ENCODE measurements around the gene KRTAP4-8.
"Not testable (repeated sequence)": the region's sequence is repeated elsewhere in the genome, so short reads cannot be mapped to it uniquely, and the experiment has no call there.

Gene KRTAP4-8

DNA sequence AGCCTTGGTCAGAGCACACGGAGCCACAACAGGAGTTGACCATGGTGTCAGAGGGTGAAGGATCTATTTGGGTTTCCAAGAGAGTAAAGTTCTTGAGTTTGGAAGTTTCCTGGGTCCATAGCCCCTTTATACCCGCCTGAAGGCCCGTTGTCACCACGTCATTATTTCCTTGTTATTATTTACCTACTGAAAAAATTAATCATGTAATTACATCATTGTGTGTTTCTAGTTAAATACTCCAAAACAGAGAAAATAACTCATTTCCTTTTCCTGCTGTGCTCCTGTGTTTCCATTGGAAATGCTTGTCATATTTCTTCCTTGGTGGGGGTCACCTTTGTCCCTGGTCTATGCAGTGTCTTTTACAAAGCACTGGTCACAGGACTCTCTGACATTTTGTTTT is at the start of gene KRTAP4-8:
Gene KRTAP4-8 (minus strand): TSS at position 101 of the 400 bp plus-strand sequence. CDS start 58 bp downstream, at position 43.
- DNase-seq (ENCODE audit: low read depth, low spot score): no peak

DNA sequence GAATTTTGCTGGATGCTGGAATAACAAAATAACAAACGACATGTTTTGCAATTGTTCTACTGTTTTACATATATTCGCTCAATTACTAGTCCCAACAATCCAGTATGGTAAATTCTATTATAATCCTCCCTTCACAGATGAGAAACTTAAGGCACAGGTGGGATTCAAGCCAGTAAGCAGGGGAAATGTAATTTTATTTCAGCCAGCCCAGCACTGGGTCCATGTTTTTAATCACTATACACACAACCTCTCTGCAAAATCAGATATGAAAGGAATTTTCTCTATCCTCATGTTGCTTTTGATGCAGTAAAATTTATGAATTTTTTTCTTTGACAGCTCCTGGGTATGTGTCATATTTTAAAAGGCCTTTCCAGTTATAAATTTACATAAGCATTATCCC is 47.3 kb upstream of the KRTAP4-8 start:
- DNase-seq (ENCODE audit: low read depth, low spot score): no peak

DNA sequence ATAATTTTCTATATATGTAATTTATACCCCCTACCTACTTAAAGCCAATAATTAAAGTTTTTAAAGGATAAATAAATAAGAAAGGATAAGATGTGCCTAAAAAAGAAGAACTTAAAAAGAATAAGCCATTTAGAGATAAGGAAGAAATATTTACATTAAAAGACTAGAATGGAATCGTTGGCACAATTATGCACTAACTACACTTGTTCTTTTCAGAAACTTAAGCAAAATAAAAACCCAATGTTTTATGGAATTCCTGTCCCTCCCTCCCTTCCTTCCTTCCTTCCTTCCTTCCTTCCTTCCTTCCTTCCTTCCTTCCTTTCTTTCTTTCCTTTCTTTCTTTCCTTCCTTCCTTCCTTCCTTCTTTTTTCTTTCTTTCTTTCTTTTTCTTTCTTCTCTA is 46.9 kb upstream of the KRTAP4-8 start:
- DNase-seq (ENCODE audit: low read depth, low spot score): no peak

DNA sequence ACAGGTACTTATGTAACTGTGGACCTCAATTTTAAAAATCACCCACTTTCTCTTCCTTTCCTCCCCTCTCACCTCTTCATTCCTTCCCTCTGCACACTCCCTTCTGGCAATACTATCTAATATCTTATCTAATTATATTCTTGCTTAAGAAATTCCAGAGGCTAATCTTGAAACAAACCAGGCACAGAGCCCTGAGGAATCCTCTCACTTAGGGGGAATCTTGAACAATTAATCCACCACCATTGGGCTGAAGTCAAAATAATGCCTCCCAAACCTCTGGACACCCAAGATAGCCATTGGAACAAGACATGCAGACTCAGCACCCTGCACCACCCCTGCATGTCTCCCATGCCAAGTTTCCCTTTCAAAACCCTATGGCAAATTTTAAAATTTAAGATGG is 43.4 kb upstream of the KRTAP4-8 start:
- no peak for DNase-seq (ENCODE audit: low read depth, low spot score)

DNA sequence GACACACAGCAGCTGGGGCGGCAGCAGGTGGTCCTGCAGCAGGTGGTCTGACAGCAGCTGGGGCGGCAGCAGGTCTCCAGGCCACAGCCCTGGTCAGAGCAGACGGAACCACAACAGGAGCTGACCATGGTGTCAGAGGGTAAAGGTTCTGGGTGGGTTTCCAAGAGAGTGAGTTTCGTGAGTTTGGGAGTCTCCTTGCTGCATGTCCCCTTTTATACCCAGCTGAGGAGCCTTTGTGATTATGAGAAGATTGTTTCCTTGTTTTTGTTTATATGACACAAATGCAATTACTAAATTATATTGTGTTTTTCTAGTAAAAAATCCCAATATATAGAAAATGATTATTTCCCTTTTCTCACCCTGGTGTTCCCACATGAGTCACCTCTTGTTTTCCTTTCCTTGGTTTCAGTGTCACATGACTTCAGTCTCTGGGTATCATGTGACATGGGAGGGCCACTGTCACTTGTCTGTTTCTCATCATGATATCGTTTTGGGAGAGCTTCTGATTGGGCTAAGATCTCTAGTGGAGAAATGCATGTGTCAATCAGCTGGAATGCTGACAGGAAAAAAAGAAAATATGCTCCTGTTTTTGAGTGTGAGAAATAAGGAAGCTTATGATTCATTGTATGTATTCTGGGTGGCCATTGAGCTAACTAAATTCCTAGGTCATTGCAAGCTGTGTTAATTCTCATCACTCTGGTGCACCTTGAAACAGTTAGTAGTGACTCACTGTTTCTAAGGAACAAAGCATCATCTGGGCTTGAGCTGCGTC is 42.6 kb upstream of the KRTAP4-8 start, which contains the start of gene KRTAP4-6:
Gene KRTAP4-6 (minus strand): TSS at position 185 of the 772 bp plus-strand sequence. CDS start 57 bp downstream, at position 128.
- DNase-seq (ENCODE audit: low read depth, low spot score): no peak

DNA sequence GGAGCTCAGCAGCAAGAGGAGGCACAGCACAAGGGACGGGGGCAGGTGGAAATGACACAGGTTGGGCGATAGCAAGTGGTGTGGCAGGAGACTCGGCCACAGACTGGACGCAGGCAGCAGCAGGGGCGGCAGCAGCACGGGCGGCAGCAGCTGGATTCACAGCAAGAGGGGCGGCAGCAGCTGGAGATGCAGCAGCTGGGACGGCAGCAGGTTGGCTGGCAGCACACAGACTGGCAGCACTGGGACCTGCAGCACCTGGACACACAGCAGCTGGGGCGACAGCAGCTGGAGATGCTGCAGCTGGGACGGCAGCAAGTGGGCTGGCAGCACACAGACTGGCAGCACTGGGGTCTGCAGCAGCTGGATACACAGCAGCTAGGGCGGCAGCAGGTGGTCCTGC is 41.9 kb upstream of the KRTAP4-8 start:
- DNase-seq (ENCODE audit: low read depth, low spot score): not testable (repeated sequence)

DNA sequence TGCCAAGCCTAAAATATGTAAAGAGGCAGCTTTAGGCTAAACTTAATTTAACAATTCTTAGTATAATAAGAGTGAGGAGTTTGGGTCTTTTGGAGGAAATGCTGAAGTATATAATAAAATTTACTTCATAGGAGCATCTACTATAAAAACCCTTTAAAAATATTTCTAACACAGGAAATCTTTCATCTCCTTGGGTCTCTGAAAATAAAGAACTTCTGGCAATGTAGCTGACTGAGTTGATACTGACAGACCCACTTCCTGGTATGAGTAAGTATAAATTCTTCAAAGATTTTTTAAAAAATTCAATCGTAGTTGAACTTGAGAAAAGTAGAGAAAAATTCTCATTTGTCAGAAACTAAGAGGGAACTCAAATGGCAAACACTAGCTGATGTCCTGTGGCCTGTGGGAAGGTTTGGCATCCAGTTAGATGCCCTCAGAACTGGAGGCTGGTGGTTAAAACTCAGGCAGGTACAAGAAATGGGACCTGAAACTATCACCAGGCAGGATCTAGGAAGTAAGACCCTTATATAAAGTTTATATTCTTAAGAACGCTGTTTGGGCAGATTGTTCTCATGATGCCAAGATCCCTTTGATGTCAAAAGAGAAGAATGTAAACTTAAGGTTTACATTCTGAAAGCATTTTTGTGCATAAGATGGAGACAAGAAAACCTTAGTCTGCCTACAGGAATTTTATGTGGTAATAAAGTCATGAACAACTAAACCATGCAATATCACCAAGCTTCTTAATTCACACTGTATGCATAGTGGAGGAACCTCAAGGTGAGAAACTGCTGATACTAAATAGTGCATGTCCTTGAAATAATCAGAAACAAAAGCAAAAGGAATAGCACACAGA is 36.2 kb upstream of the KRTAP4-8 start:
- no peak for DNase-seq (ENCODE audit: low read depth, low spot score)

DNA sequence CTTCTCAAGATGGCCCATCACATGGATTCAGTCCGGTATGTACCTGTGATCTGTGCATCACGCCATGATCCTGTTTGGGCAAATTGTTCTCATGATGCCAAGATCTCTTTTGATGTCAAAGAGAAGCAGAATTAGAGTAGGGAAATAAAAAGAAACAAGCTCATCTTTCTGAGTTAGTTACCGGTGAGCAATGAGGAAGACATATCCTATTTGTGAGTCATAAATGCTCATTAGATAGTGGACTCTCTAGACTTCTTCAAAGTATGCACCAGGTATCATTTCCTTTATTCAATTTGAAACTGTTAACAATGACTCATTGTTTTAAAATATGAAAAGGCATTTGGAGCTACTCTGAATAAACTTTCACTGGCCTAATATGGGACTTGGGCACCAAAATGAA is 34.0 kb upstream of the KRTAP4-8 start:
- no peak for DNase-seq (ENCODE audit: low read depth, low spot score)

DNA sequence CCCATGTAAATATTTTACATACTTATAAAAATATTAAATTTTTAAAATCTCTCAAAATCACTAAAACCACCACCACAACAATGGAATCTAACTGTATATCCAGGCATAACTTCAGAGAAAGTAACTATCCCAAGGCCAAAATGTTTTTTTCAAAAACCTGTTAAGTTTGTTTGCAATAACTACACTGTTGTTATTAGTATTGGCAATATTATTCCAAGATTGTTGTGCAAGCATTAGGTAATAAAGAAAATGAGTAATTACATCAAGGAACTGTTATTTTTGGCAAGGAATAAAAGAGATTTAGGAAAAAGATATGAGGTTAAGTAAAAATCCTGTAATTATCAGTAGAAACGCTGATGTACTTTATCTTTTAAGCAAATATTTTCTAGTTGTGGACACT is 29.4 kb upstream of the KRTAP4-8 start:
- DNase-seq (ENCODE audit: low read depth, low spot score): no peak

DNA sequence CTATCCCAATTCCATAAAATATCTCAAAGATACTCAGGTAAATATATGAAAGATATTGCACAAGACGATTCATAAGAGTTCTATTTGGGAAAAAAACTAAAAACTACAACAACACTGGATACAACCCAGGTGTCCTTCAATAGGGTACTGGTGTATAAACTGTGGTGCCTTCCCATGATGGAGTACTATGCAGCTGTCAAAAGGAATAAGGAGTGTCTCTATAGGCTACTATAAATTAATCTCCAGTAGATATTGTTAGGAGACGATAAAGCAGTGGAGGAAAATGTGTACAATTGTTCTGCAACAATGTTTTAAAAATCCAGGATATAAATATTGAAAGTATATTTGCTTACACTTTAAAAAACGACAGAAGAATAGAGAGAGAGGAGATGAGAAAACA is 28.5 kb upstream of the KRTAP4-8 start:
- no peak for DNase-seq (ENCODE audit: low read depth, low spot score)

DNA sequence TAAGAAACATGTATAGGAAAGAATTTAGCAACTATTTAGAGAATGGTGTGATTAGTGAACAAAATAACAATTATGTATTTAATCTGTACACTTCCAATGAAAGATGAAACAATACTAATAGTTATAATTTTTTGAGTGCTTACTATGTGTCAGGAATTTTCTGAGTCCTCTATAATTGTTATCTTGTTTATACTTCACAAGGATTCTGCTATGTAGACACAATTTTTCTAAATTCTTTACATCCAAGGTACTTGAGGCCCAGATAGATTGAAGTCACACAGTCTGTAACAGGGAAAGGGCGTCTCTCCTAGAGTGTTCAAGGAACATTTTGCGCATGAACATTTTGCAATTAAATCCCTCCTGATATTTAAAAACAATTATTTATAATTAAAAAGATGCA is 27.1 kb upstream of the KRTAP4-8 start:
- DNase-seq (ENCODE audit: low read depth, low spot score): no peak

DNA sequence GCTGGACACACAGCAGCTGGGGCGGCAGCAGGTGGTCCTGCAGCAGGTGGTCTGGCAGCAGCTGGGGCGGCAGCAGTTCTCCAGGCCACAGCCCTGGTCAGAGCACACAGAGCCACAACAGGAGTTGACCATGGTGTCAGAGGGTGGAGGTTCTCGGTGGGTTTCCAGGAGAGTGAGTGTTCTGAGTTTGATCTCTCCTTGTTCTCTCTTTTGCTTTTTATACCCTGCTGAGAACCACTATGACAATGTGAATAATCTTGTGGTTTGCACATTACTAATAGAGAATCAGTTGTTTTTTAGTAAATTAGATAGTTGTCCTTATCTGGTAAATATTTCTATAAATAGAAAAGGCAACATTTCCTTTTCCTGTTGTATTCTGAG is 26.0 kb upstream of the KRTAP4-8 start, which contains the start of gene KRTAP4-12:
Gene KRTAP4-12 (minus strand): TSS at position 192 of the 381 bp plus-strand sequence. CDS start 60 bp downstream, at position 132.
- not testable (repeated sequence) for DNase-seq (ENCODE audit: low read depth, low spot score)

DNA sequence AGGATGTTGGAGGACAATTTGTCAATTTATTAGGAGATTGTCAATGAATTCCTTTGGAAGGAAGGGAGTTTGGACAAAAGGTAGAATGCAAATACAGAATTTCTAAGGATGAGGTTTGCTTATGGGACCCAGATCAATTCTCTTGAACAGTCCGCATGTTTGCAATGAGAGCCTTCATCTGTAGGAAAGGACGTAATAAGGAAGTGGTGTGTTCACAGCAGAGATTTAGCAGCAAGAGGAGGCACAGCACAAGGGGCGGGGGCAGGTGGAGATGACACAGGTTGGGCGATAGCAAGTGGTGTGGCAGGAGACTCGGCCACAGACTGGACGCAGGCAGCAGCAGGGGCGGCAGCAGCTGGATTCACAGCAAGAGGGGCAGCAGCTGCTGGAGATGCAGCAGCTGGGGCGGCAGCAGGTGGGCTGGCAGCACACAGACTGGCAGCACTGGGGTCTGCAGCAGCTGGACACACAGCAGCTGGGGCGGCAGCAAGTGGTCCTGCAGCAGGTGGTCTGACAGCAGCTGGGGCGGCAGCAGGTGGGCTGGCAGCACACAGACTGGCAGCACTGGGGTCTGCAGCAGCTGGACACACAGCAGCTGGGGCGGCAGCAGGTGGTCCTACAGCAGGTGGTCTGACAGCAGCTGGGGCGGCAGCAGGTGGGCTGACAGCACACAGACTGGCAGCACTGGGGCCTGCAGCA is 25.5 kb upstream of the KRTAP4-8 start:
- not testable (repeated sequence) for DNase-seq (ENCODE audit: low read depth, low spot score)

DNA sequence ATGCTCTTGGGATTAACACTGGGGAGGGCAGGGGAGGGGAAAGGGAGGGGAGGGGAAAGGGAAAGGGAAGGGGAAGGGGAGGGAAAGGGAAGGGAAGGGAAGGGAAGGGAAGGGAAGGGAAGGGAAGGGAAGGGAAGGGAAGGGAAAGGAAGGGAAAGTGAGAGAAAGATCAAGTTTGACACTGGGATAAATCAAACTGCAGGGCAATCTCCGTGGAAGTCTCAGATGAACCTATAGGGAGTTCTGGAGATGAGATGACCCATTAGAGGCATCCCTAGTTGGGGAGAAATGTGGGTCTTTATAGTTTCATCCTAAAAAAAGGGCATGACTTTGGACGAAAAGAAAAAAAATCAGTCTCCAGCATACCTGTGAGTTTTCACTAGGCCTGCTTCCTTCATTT is 23.8 kb upstream of the KRTAP4-8 start:
- no peak for DNase-seq (ENCODE audit: low read depth, low spot score)

DNA sequence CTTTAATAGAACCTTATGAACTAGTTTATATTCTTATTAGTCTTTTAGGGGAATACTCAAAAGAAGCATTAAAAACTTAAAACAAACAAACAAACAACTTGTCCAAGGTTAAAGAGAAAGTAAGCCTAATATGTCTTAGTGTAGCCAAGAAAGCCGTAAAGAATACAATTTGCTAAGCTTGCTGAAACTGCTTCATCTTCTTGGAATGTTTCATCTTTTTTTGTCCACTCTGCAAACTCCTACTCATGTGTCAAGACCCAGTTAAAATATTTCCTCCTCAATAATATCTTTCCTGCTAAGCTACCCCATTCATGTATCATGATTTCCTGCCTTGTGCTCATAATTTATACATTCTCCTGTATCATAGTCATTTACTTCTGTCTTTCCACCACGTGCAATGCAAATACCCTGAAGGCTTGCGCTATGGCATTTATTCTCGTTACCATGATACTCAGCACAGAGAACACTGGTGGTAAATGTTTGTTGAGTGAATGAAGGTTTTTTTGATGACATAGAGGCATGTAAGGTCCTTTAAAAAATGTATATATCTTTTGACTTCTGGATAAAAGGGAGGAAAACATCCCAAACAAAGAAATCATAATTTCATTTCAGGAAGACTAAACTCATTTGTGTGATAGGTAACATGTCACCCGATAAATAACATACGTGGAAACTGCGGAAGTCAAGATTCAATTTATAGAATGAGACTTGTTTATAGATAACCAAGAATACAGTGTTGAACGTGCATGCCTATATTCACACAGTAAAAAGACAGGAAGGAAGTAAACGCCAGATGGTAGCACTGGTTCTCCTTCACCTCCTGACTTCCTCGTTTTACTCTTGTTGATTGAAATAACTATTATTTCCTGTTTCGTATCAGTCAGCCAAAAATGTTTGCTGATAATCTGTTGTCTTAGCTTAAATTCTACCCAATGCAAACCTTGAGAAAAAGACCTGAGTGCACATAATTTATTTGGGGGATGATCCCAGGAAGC is 22.1 kb upstream of the KRTAP4-8 start:
- DNase-seq (ENCODE audit: low read depth, low spot score): not testable (repeated sequence)

DNA sequence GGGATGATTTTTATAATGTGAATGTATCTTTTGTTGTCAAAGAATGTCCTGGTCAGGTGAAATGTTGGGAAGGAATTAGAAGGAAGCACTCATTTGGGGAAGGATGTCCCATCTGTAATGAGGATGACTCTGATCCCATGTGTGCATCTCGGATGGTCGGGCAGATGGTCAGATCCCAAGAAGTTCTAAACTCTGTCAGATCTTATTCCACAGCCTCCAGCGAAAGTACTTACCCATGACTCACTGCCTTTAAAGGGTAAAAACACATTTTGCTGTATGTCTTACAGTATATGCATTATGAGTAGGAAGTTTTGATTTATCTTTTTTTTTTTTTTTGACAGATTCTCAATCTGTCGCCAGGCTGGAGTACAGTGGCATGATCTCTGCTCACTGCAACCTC is 20.8 kb upstream of the KRTAP4-8 start:
- no peak for DNase-seq (ENCODE audit: low read depth, low spot score)

DNA sequence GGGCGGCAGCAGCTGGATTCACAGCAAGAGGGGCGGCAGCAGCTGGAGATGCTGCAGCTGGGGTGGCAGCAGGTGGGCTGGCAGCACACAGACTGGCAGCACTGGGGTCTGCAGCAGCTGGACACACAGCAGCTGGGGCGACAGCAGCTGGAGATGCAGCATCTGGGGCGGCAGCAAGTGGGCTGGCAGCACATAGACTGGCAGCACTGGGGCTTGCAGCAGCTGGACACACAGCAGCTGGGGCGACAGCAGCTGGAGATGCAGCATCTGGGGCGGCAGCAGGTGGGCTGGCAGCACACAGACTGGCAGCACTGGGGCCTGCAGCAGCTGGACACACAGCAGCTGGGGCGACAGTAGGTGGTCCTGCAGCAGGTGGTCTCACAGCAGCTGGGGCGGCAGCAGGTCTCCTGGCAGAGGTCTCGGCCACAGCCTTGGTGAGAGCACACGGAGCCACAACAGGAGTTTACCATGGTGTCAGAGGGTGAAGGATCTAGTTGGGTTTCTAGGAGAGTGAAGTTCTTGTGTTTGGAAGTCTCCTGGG is 20.0 kb upstream of the KRTAP4-8 start, which contains the start of gene KRTAP4-11:
Gene KRTAP4-11 (minus strand): TSS at position 528 of the 541 bp plus-strand sequence. CDS start 58 bp downstream, at position 470.
- not testable (repeated sequence) for DNase-seq (ENCODE audit: low read depth, low spot score)

DNA sequence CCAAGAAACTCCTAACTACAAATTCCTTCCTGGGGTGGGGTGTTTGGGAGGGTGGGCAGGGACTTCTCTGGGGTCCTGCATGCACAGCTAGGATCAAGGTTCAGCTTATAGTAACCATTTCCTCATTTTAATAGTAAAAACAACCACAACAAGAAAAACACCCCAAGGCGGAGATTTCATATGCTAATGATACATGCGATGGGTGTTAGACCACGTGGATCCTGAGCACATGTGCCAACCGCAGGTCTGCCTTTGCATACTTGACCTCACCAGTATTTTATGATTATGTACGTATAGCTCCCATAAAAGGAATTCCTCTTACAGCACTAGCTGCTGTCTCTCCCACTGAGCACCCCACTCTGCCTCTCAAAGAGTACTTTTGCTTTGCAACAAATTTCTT is 18.4 kb upstream of the KRTAP4-8 start:
- DNase-seq (ENCODE audit: low read depth, low spot score): no peak

DNA sequence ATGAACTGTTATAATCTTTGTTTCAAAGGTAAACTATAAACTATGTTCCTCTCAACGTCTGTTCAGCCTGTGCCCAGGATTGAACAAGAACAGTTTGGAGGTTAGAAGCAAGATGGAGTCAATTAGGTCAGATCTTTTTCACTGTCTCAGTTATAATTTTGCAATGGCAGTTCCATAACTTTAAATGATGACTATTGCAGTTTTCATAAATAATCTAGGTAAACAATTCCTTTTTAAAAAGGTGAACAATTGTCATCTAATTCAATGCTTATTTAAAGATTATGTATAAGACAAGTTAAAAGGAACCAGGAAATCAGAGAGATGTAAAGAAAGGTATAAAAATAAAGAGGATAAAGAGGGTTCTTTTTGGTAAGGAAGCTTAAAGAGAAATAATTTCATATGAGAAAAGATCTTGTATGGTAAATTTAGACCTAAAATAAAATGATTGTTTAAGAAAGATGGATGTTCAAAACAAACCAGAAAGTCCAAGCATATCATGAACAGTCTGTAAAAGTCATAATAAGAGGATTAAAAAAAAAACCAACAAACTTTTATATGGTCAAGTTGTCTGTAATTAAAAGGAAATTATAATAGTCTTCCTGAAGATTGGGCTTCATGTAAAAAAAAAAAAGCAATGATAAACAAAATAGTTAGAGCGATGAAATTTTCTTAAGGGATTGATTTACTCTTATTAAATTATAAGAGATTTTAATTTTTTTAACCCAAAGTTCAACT is 13.4 kb upstream of the KRTAP4-8 start:
- DNase-seq (ENCODE audit: low read depth, low spot score): no peak
